Ovary (tissue), 3 donors: ENCODE results near the gene PNMA8A.

Source experiments
- CTCF ChIP-seq, 3 donors: fragments of 450-650 bp in 2 of 3; fragments of 200-600 bp in 1 of 3; IDR thresholded peaks; one replicate each; pipeline versions ENCODE4 v1.5.1 to v1.8.0; 2016 to 2022; ENCODE audit warnings: antibody characterized with exemption in 3 of 3, mild to moderate bottlenecking in 1 of 3
- EP300 ChIP-seq: sonication (generic); formaldehyde crosslinking; IDR thresholded peaks from one replicate; pipeline ENCODE4 v1.6.1; 2017; ENCODE audit warnings: antibody characterized with exemption
- donor health status: DM: no; HTN: no; CAD: no.

GRCh38 chr19:46456930-46457329 lies 14.4 kb downstream of the PNMA8A start:
- no peak for TF ChIP-seq CTCF (IDR thresholded peaks at IDR 0.05)
- no peak for TF ChIP-seq EP300
